Measurements from ENCODE around the gene HCFC1R1.

DNA sequence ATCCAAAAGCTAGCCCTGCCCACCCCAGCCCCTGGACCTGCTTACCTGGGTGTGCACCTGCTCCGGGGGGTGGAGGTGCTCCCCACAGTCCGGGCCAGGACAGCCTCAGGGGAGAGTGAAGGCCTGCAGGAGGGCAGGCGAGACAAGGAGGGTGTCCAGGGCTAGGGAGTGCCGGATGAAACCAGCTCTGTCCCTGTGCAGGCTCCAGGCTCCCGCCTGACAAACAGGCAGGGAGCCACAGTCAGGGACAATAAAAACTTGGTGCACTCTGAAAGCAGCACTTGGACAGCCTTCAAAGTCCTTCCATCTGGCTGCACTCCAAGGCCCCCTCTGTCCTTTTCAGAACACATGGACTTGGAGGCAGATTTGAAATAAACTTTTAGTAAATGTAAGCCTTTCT lies 50.6 kb downstream of the HCFC1R1 start:
- TF ChIP-seq, protein P1, sequence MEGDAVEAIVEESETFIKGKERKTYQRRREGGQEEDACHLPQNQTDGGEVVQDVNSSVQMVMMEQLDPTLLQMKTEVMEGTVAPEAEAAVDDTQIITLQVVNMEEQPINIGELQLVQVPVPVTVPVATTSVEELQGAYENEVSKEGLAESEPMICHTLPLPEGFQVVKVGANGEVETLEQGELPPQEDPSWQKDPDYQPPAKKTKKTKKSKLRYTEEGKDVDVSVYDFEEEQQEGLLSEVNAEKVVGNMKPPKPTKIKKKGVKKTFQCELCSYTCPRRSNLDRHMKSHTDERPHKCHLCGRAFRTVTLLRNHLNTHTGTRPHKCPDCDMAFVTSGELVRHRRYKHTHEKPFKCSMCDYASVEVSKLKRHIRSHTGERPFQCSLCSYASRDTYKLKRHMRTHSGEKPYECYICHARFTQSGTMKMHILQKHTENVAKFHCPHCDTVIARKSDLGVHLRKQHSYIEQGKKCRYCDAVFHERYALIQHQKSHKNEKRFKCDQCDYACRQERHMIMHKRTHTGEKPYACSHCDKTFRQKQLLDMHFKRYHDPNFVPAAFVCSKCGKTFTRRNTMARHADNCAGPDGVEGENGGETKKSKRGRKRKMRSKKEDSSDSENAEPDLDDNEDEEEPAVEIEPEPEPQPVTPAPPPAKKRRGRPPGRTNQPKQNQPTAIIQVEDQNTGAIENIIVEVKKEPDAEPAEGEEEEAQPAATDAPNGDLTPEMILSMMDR (IDR thresholded peaks at IDR 0.05): no peak
- no peak for TF ChIP-seq EZH2 (IDR thresholded peaks at IDR 0.05; ENCODE audit: borderline replicate concordance, insufficient read depth, low read depth, low read length, poor library complexity, severe bottlenecking)
